Measurements from ENCODE around the gene CRB1. TPM values are rescaled to one million over a fixed set of nuclear protein-coding genes. Genes with fewer than 3 reads are reported as not detected.

The CRB1 gene
- total and polyA plus RNA-seq, 2 of the 8 experiments (the other 6 are each of a cell fraction or from before 2014, with no cell fraction given): 0.03 TPM; not detected in 1

- no peak overlapping the region for H3K27ac ChIP-seq (ENCODE audit: low read depth, low read length)
- H3K79me2 ChIP-seq (ENCODE audit: control insufficient read depth in 1 of 2, insufficient read depth in 2 of 2, low read length in 2 of 2): no peaks in the 10 kb centered on the region
- H2BK120ac ChIP-seq (replicated peaks; ENCODE audit: low read depth, low read length): no peak overlapping the region
- H4K20me1 ChIP-seq (replicated peaks in 1 of 2; ENCODE audit: control insufficient read depth in 1 of 2, insufficient read depth in 2 of 2, low read length in 2 of 2): no peaks in the 10 kb centered on the region
- H3K4me3 ChIP-seq (ENCODE audit: extremely low read depth in 1 of 4, insufficient read depth in 2 of 4, low read depth in 3 of 4, low read length in 4 of 4): no peak overlapping the region
- H3K14ac ChIP-seq (ENCODE audit: insufficient read length): no peak overlapping the region
- DNase-seq (ENCODE audit: low read depth in 1 of 2, low spot score in 2 of 2): no peak
- no peak overlapping the region for H3K4ac ChIP-seq (replicated peaks; ENCODE audit: insufficient read length, low read depth, low read length)
- no peak overlapping the region for H2BK15ac ChIP-seq (ENCODE audit: low read length)
- H3K27me3 ChIP-seq (replicated peaks in 1 of 4; ENCODE audit: control insufficient read depth in 3 of 4, extremely low read depth in 1 of 4, insufficient read depth in 3 of 4, low read length in 3 of 4): no peaks in the 10 kb centered on the region
- TF ChIP-seq NRF1 (IDR thresholded peaks at IDR 0.05; ENCODE audit: low read depth, low read length) (no peak), SAP30 (IDR thresholded peaks at IDR 0.05; ENCODE audit: insufficient read depth, insufficient replicate concordance, low read length) (no peak), SIRT6 (IDR thresholded peaks at IDR 0.05; ENCODE audit: low read length) (no peak), KDM1A (IDR thresholded peaks at IDR 0.05; ENCODE audit: borderline replicate concordance, low read length) (no peak), CREB1 (IDR thresholded peaks at IDR 0.05) (no peak), RXRA (IDR thresholded peaks at IDR 0.05; ENCODE audit: insufficient read depth, low read depth, low read length) (no peak), SP1 (IDR thresholded peaks at IDR 0.05; ENCODE audit: low read depth, low read length) (no peak), E2F6 (IDR thresholded peaks at IDR 0.05) (no peak)
- no peak overlapping the region for H2BK5ac ChIP-seq (ENCODE audit: low read depth, low read length)
- no peaks in the 10 kb centered on the region for H3K36me3 ChIP-seq (ENCODE audit: control insufficient read depth in 2 of 4, insufficient read depth in 4 of 4, low read length in 3 of 4)
- H3K18ac ChIP-seq (ENCODE audit: extremely low read depth, low read length): no peak overlapping the region
- ChIA-PET POLR2A (ENCODE audit: partially characterized antibody) (interaction anchor here (0.9 kb wide), 1 partner anchor 13 kb away, joined by 3 read pairs; no protein-coding TSS in a partner anchor), CTCF (ENCODE audit: partially characterized antibody) (interaction anchor here (0.6 to 1.8 kb wide), 8 partner anchors 10 to 1265 kb away, joined by 3 to 8 read pairs (median 4); no protein-coding TSS in a partner anchor)
- H3K4me2 ChIP-seq (ENCODE audit: insufficient read depth in 1 of 2, low read depth in 2 of 2, low read length in 2 of 2): no peak overlapping the region
- 45% methylated on average over 2 of the region's 2 CpGs; no CpG with 5 or more reads in 1 of the 2 experiments for WGBS, 2 experiments (ENCODE audit: extremely low coverage in 1 of 2, insufficient coverage in 1 of 2, insufficient read length in 1 of 2, insufficient replicate concordance in 2 of 2, low coverage in 1 of 2, low lambda C conversion rate in 2 of 2, missing lambda C conversion rate in 1 of 2)
- no peak overlapping the region for H2AFZ ChIP-seq (ENCODE audit: low read length)
- no peak overlapping the region for H2AK5ac ChIP-seq (ENCODE audit: low read depth, low read length)
- H2BK20ac ChIP-seq (ENCODE audit: low read length): no peak overlapping the region
- H3K79me1 ChIP-seq (ENCODE audit: low read depth, low read length): no peaks in the 10 kb centered on the region
- no peak overlapping the region for H3K23ac ChIP-seq (ENCODE audit: insufficient read length)
- H2BK12ac ChIP-seq (ENCODE audit: low read depth, low read length): no peak overlapping the region
- H3K56ac ChIP-seq (replicated peaks; ENCODE audit: insufficient read length, low read depth, low read length): no peak overlapping the region
- no peaks in the 10 kb centered on the region for H3K4me1 ChIP-seq (replicated peaks in 1 of 4; ENCODE audit: control insufficient read depth in 3 of 4, insufficient read depth in 4 of 4, low read length in 3 of 4)
- no peak overlapping the region for H4K8ac ChIP-seq (ENCODE audit: extremely low read depth, insufficient read depth, low read length)
- H4K91ac ChIP-seq (replicated peaks; ENCODE audit: insufficient read length, low read length): no peak overlapping the region
- H3K9me3 ChIP-seq (ENCODE audit: insufficient read depth in 2 of 2, low read depth in 1 of 2, low read length in 1 of 2): no peaks in the 10 kb centered on the region
- H3K23me2 ChIP-seq (ENCODE audit: low read depth, low read length): no peaks in the 10 kb centered on the region
- H3K9ac ChIP-seq (replicated peaks in 1 of 4; ENCODE audit: extremely low read depth in 1 of 4, low read depth in 3 of 4, low read length in 3 of 4): no peak overlapping the region
- no peak overlapping the region for H4K5ac ChIP-seq (ENCODE audit: insufficient read length, low read depth, low read length)
- FAIRE-seq: no peak
Observed at GRCh38 chr1:197342669-197343068, 74.6 kb downstream of the CRB1 start.
